Measurements from ENCODE around the gene ZSCAN9. TPM values are rescaled to one million over a fixed set of nuclear protein-coding genes. Genes with fewer than 3 reads are reported as not detected.

Gene ZSCAN9
- 9.8 and 12.1 TPM in 2 replicates for total RNA-seq

GRCh38 chr6:28225056-28225834 is at the start of gene ZSCAN9:
ZSCAN9 (plus strand) TSS chr6:28225275; CDS start chr6:28227085, 1,810 bp downstream.

GRCh38 chr6:28252009-28252975 is 27.2 kb downstream of the ZSCAN9 start, which contains the start of gene ZKSCAN4:
ZKSCAN4 (minus strand) TSS chr6:28252269; CDS start chr6:28251980, 289 bp downstream.

GRCh38 chr6:28258877-28259777 is 34.1 kb downstream of the ZSCAN9 start, which contains the start of gene NKAPL:
NKAPL (plus strand) TSS chr6:28259297; CDS start chr6:28259372, 75 bp downstream.

GRCh38 chr6:28266962-28267694 is 42.1 kb downstream of the ZSCAN9 start, which contains the start of gene ZSCAN26:
ZSCAN26 (plus strand) TSS chr6:28267143; CDS start chr6:28271920, 4,777 bp downstream.

GRCh38 chr6:28281288-28282064 is 56.4 kb downstream of the ZSCAN9 start, which contains the start of gene PGBD1:
PGBD1 (plus strand) TSS chr6:28281572; CDS start chr6:28283814, 2,242 bp downstream.

Other genes starting within 250 kb of the ZSCAN9 start
- gene ZNF165, start 144.7 kb upstream of the ZSCAN9 start, total RNA-seq = 0.38 and 0.56 TPM in 2 replicates
- 1.5 and 3.1 TPM in 2 replicates for gene ZSCAN16, start 100.7 kb upstream of the ZSCAN9 start, total RNA-seq
- 11.5 and 21.1 TPM in 2 replicates for gene ZKSCAN8, start 83.4 kb upstream of the ZSCAN9 start, total RNA-seq
- gene ZKSCAN4, start 27.0 kb downstream of the ZSCAN9 start, total RNA-seq = 4.8 and 6.2 TPM in 2 replicates
- 2.1 and 3.1 TPM in 2 replicates for gene NKAPL, start 34.0 kb downstream of the ZSCAN9 start, total RNA-seq
- gene ZSCAN26, start 41.9 kb downstream of the ZSCAN9 start, total RNA-seq = 12.3 and 20.6 TPM in 2 replicates
- gene PGBD1, start 56.3 kb downstream of the ZSCAN9 start, total RNA-seq = 4.8 and 6.5 TPM in 2 replicates
- 9.2 and 15.8 TPM in 2 replicates for gene ZSCAN31, start 110.9 kb downstream of the ZSCAN9 start, total RNA-seq
- 4.2 and 5.4 TPM in 2 replicates for gene ZKSCAN3, start 124.7 kb downstream of the ZSCAN9 start, total RNA-seq
- 5.8 and 7.0 TPM in 2 replicates for gene ZSCAN12, start 174.5 kb downstream of the ZSCAN9 start, total RNA-seq
- 1.9 and 3.9 TPM in 2 replicates for gene ZSCAN23, start 218.2 kb downstream of the ZSCAN9 start, total RNA-seq

Measured in regular cardiac myocyte (primary cell).